GM21447 (cell line): ENCODE results near the gene TRERF1.

ENCODE experiments used
- ATAC-seq: cut with Tn5 transposase; IDR thresholded peaks from one replicate; pipeline ENCODE4 v1.9.1; 2021; ENCODE audit not compliant: unreplicated experiment

Gene TRERF1

GRCh38 chr6:42396720-42397119 lies 55.0 kb downstream of the TRERF1 start:
- ATAC-seq, result no peak

GRCh38 chr6:42394881-42395620 lies 56.7 kb downstream of the TRERF1 start:
- ATAC-seq, result no peak

GRCh38 chr6:42394151-42394550 lies 57.6 kb downstream of the TRERF1 start:
- no peak for ATAC-seq

- ATAC-seq, result no peak
Measured at GRCh38 chr6:42393339-42393738, 58.4 kb downstream of the TRERF1 start.

- ATAC-seq, result no peak
Measured at GRCh38 chr6:42392833-42393232, 58.9 kb downstream of the TRERF1 start.

- ATAC-seq, result no peak
Measured at GRCh38 chr6:42391441-42391840, 60.3 kb downstream of the TRERF1 start.

- no peak for ATAC-seq
Measured at GRCh38 chr6:42390228-42390934, 61.3 kb downstream of the TRERF1 start.

- ATAC-seq, result no peak
Measured at GRCh38 chr6:42389736-42390135, 62.0 kb downstream of the TRERF1 start.

GRCh38 chr6:42388046-42388445 lies 63.7 kb downstream of the TRERF1 start:
- no peak for ATAC-seq

- ATAC-seq, result no peak
Measured at GRCh38 chr6:42387336-42387735, 64.4 kb downstream of the TRERF1 start.

- ATAC-seq, result no peak
Measured at GRCh38 chr6:42385339-42385738, 66.4 kb downstream of the TRERF1 start.

- ATAC-seq, result no peak
Measured at GRCh38 chr6:42383421-42384205, 68.1 kb downstream of the TRERF1 start.

GRCh38 chr6:42381850-42382249 lies 69.9 kb downstream of the TRERF1 start:
- no peak for ATAC-seq

- ATAC-seq, result no peak
Measured at GRCh38 chr6:42380228-42380979, 71.3 kb downstream of the TRERF1 start.

GRCh38 chr6:42378536-42378935 lies 73.2 kb downstream of the TRERF1 start:
- no peak for ATAC-seq

- ATAC-seq, result no peak
Measured at GRCh38 chr6:42378125-42378524, 73.6 kb downstream of the TRERF1 start.

GRCh38 chr6:42375007-42375635 lies 76.6 kb downstream of the TRERF1 start:
- ATAC-seq, result no peak

GRCh38 chr6:42374018-42374669 lies 77.6 kb downstream of the TRERF1 start:
- ATAC-seq, result no peak

- no peak for ATAC-seq
Measured at GRCh38 chr6:42372699-42373098, 79.0 kb downstream of the TRERF1 start.

- no peak for ATAC-seq
Measured at GRCh38 chr6:42370323-42370985, 81.3 kb downstream of the TRERF1 start.
